HG03565 (cell line): ENCODE measurements around the gene FES.
A peak's percentile ranks its signal among the peaks of the same experiment; 100 is the strongest.

Experiments used
- ATAC-seq: cut with Tn5 transposase; IDR thresholded peaks from one replicate; pipeline ENCODE4 v1.9.1; 2021; ENCODE audit warnings: mild to moderate bottlenecking, moderate library complexity; ENCODE audit not compliant: unreplicated experiment

FES gene

GRCh38 chr15:90890839-90891238 lies 6.5 kb downstream of the FES start:
- no peak for ATAC-seq

GRCh38 chr15:90891346-90891949 lies 7.1 kb downstream of the FES start:
- no peak for ATAC-seq

GRCh38 chr15:90892023-90892422 lies 7.7 kb downstream of the FES start:
- no peak for ATAC-seq

- no peak for ATAC-seq
These were observed 8.3 kb downstream of the FES start for GRCh38 chr15:90892498-90893174.

- ATAC-seq, result no peak
These were observed 9.1 kb downstream of the FES start for GRCh38 chr15:90893175-90894090.

- no peak for ATAC-seq
These were observed 11.3 kb downstream of the FES start for GRCh38 chr15:90895571-90896117.

GRCh38 chr15:90897131-90897655 lies 12.9 kb downstream of the FES start:
- peak; percentile 68 for ATAC-seq

GRCh38 chr15:90901175-90902039 lies 17.1 kb downstream of the FES start:
- ATAC-seq, result no peak

- peak; percentile 63 for ATAC-seq
These were observed 17.9 kb downstream of the FES start for GRCh38 chr15:90902040-90902839.

GRCh38 chr15:90902840-90903732 lies 18.8 kb downstream of the FES start, which contains the start of gene MAN2A2:
Gene MAN2A2, plus strand, starts transcription at chr15:90903302. Its CDS starts 906 bp downstream, at chr15:90904208.
- peak; percentile 30 for ATAC-seq

- ATAC-seq, result no peak
These were observed 19.6 kb downstream of the FES start for GRCh38 chr15:90903733-90904536.

- ATAC-seq, result no peak
These were observed 20.4 kb downstream of the FES start for GRCh38 chr15:90904746-90905145.

GRCh38 chr15:90905306-90906180 lies 21.2 kb downstream of the FES start:
- ATAC-seq, result no peak

- ATAC-seq, result no peak
These were observed 22.0 kb downstream of the FES start for GRCh38 chr15:90906181-90906849.

GRCh38 chr15:90907051-90907660 lies 22.9 kb downstream of the FES start:
- ATAC-seq, result no peak
